Measurements from ENCODE around the gene IL1RN. TPM values are rescaled to one million over a fixed set of nuclear protein-coding genes. Genes with fewer than 3 reads are reported as not detected.

IL1RN gene
- polyA plus RNA-seq, 1 donor from 2014 or later: not detected

DNA sequence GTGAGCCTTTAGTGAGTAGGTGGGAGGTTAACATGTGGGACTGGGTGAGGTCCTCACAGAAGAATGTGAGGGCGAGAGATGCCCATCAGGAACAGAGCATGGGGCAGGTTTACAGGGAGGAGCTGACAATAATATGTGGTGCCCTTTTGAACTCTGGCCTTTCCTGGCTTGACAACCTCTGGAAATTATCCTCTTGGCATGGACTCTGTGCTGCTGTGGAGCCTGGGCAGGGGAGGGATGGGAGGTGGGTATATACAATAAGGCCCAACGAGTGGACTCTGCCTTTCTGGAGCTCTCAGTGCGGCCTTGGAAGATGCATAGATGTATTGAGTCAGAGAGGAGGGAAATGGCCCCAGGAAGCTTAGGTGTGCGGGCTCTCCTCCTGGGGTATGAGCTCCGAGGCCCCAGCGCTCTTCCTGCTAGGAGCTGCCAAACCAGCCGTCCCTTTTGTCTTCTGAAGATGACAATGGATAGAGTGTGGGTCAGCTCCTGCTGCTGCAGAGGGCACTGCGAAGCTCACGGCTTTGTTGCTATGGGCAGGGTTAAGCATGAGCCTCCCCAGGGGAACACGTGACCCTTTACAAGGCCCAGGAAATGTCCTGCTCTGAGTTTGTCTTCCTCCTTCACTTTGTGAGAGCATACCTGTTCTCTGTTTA lies 37.7 kb downstream of the IL1RN start:
- no peak overlapping the region for H3K9ac ChIP-seq (ENCODE audit: low read length)
- H3K27me3 ChIP-seq (ENCODE audit: insufficient read depth, low read depth, low read length): no peaks in the 10 kb centered on the region
- no peaks in the 10 kb centered on the region for H3K9me2 ChIP-seq (ENCODE audit: insufficient read depth, low read length)
- H3K4me3 ChIP-seq (ENCODE audit: low read length): no peak overlapping the region
- H3F3A ChIP-seq (ENCODE audit: insufficient read depth, low read length, poor library complexity, severe bottlenecking): no peaks in the 10 kb centered on the region
- H3K9me3 ChIP-seq (ENCODE audit: low read length): no peaks in the 10 kb centered on the region
- no peak overlapping the region for H3K27ac ChIP-seq (ENCODE audit: low read length)
- H3K36me3 ChIP-seq (ENCODE audit: insufficient read depth, low read length): no peaks in the 10 kb centered on the region
- no peaks in the 10 kb centered on the region for H4K20me1 ChIP-seq (ENCODE audit: insufficient read depth)
- no peak overlapping the region for H2AFZ ChIP-seq (ENCODE audit: low read depth, low read length)
- no peaks in the 10 kb centered on the region for H3K79me2 ChIP-seq (replicated peaks; ENCODE audit: insufficient read depth, low read length)
- H3K4me2 ChIP-seq (ENCODE audit: low read length): no peak overlapping the region
- TF ChIP-seq MXI1 (conservative IDR thresholded peaks at IDR 0.05; ENCODE audit: poor library complexity, severe bottlenecking): no peak

DNA sequence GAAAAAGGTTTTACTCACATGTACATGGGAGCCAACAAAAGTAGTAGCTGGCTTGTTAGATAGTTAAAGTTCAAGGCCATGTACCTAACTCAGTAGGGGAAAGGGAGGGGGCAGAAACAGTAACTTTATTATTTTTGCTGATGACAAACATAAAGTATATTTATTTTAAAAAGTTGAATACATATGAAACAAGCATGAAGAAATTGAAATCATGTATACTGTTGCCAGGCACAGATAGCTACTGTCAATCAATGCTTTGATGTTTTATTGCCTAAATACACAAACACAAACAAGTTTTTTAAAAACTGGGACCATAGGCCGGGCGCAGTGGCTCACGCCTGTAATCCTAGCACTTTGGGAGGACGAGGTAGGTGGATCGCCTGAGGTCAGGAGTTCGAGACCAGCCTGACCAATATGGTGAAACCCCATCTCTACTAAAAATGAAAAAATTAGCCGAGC lies 38.8 kb downstream of the IL1RN start:
- Histone ChIP-seq H2AFZ (ENCODE audit: low read depth, low read length) (no peak overlapping the region), H3K79me2 (replicated peaks; ENCODE audit: insufficient read depth, low read length) (no peaks in the 10 kb centered on the region), H3K27me3 (ENCODE audit: insufficient read depth, low read depth, low read length) (no peaks in the 10 kb centered on the region), H4K20me1 (ENCODE audit: insufficient read depth) (no peaks in the 10 kb centered on the region), H3K4me3 (ENCODE audit: low read length) (no peak overlapping the region), H3K9ac (ENCODE audit: low read length) (no peak overlapping the region), H3K9me3 (ENCODE audit: low read length) (no peaks in the 10 kb centered on the region), H3F3A (ENCODE audit: insufficient read depth, low read length, poor library complexity, severe bottlenecking) (no peaks in the 10 kb centered on the region), H3K9me2 (ENCODE audit: insufficient read depth, low read length) (no peaks in the 10 kb centered on the region), H3K27ac (ENCODE audit: low read length) (no peak overlapping the region), H3K4me2 (ENCODE audit: low read length) (no peak overlapping the region), H3K36me3 (ENCODE audit: insufficient read depth, low read length) (no peaks in the 10 kb centered on the region)
- TF ChIP-seq, protein P1, sequence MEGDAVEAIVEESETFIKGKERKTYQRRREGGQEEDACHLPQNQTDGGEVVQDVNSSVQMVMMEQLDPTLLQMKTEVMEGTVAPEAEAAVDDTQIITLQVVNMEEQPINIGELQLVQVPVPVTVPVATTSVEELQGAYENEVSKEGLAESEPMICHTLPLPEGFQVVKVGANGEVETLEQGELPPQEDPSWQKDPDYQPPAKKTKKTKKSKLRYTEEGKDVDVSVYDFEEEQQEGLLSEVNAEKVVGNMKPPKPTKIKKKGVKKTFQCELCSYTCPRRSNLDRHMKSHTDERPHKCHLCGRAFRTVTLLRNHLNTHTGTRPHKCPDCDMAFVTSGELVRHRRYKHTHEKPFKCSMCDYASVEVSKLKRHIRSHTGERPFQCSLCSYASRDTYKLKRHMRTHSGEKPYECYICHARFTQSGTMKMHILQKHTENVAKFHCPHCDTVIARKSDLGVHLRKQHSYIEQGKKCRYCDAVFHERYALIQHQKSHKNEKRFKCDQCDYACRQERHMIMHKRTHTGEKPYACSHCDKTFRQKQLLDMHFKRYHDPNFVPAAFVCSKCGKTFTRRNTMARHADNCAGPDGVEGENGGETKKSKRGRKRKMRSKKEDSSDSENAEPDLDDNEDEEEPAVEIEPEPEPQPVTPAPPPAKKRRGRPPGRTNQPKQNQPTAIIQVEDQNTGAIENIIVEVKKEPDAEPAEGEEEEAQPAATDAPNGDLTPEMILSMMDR (IDR thresholded peaks at IDR 0.05; ENCODE audit: poor library complexity, severe bottlenecking): no peak
- TF ChIP-seq, protein P2, sequence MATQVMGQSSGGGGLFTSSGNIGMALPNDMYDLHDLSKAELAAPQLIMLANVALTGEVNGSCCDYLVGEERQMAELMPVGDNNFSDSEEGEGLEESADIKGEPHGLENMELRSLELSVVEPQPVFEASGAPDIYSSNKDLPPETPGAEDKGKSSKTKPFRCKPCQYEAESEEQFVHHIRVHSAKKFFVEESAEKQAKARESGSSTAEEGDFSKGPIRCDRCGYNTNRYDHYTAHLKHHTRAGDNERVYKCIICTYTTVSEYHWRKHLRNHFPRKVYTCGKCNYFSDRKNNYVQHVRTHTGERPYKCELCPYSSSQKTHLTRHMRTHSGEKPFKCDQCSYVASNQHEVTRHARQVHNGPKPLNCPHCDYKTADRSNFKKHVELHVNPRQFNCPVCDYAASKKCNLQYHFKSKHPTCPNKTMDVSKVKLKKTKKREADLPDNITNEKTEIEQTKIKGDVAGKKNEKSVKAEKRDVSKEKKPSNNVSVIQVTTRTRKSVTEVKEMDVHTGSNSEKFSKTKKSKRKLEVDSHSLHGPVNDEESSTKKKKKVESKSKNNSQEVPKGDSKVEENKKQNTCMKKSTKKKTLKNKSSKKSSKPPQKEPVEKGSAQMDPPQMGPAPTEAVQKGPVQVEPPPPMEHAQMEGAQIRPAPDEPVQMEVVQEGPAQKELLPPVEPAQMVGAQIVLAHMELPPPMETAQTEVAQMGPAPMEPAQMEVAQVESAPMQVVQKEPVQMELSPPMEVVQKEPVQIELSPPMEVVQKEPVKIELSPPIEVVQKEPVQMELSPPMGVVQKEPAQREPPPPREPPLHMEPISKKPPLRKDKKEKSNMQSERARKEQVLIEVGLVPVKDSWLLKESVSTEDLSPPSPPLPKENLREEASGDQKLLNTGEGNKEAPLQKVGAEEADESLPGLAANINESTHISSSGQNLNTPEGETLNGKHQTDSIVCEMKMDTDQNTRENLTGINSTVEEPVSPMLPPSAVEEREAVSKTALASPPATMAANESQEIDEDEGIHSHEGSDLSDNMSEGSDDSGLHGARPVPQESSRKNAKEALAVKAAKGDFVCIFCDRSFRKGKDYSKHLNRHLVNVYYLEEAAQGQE (IDR thresholded peaks at IDR 0.05; ENCODE audit: borderline replicate concordance): no peak
- TF ChIP-seq EP300 (conservative IDR thresholded peaks at IDR 0.05; ENCODE audit: poor library complexity, severe bottlenecking): no peak
- TF ChIP-seq SMC3 (conservative IDR thresholded peaks at IDR 0.05; ENCODE audit: poor library complexity): no peak
- no peak for TF ChIP-seq RAD21 (conservative IDR thresholded peaks at IDR 0.05)
- no peak for TF ChIP-seq EZH2 (IDR thresholded peaks at IDR 0.05; ENCODE audit: borderline replicate concordance, insufficient read depth, low read length, poor library complexity, severe bottlenecking)
- TF ChIP-seq TAF1 (IDR thresholded peaks at IDR 0.05; ENCODE audit: low read depth): no peak
- no peak for TF ChIP-seq POLR2AphosphoS5 (IDR thresholded peaks at IDR 0.05)
- TF ChIP-seq MXI1 (conservative IDR thresholded peaks at IDR 0.05; ENCODE audit: poor library complexity, severe bottlenecking): no peak

Data from neural cell (in vitro differentiated cells).